NCI-H1105 (cell line): ENCODE data around the gene RAD51B.

Source experiments
- DNase-seq: peaks from one replicate; lab custom pipeline; 2025; lab: John Stamatoyannopoulos, UW

Gene RAD51B

GRCh38 chr14:68726093-68726695 lies 906.6 kb downstream of the RAD51B start:
- no peak for DNase-seq

GRCh38 chr14:68727315-68728047 lies 907.9 kb downstream of the RAD51B start:
- DNase-seq = no peak

- DNase-seq = no peak
These were observed 908.9 kb downstream of the RAD51B start for GRCh38 chr14:68728342-68729106.

- DNase-seq = no peak
These were observed 910.0 kb downstream of the RAD51B start for GRCh38 chr14:68729556-68729955.

- no peak for DNase-seq
These were observed 910.8 kb downstream of the RAD51B start for GRCh38 chr14:68730348-68730747.

GRCh38 chr14:68730811-68731425 lies 911.3 kb downstream of the RAD51B start:
- no peak for DNase-seq

- DNase-seq = no peak
These were observed 913.7 kb downstream of the RAD51B start for GRCh38 chr14:68733086-68733914.

GRCh38 chr14:68734231-68734732 lies 914.7 kb downstream of the RAD51B start:
- no peak for DNase-seq

GRCh38 chr14:68735856-68736255 lies 916.3 kb downstream of the RAD51B start:
- DNase-seq = no peak

- DNase-seq = no peak
These were observed 916.9 kb downstream of the RAD51B start for GRCh38 chr14:68736471-68736871.

GRCh38 chr14:68737086-68737485 lies 917.5 kb downstream of the RAD51B start:
- DNase-seq = no peak

- DNase-seq = no peak
These were observed 919.0 kb downstream of the RAD51B start for GRCh38 chr14:68738559-68738958.

GRCh38 chr14:68739701-68740100 lies 920.1 kb downstream of the RAD51B start:
- no peak for DNase-seq

GRCh38 chr14:68740788-68741476 lies 921.4 kb downstream of the RAD51B start:
- DNase-seq = no peak

GRCh38 chr14:68741477-68741791 lies 921.9 kb downstream of the RAD51B start:
- DNase-seq = no peak

GRCh38 chr14:68741839-68742470 lies 922.4 kb downstream of the RAD51B start:
- DNase-seq = no peak

- no peak for DNase-seq
These were observed 925.0 kb downstream of the RAD51B start for GRCh38 chr14:68744613-68745012.

- no peak for DNase-seq
These were observed 927.8 kb downstream of the RAD51B start for GRCh38 chr14:68747393-68747792.

- no peak for DNase-seq
These were observed 928.7 kb downstream of the RAD51B start for GRCh38 chr14:68748260-68748659.

- no peak for DNase-seq
These were observed 929.1 kb downstream of the RAD51B start for GRCh38 chr14:68748691-68749090.
